Measurements from ENCODE around the gene APCDD1L.
"Not testable (repeated sequence)": the region's sequence is repeated elsewhere in the genome, so short reads cannot be mapped to it uniquely, and the experiment has no call there.

Gene APCDD1L

GRCh38 chr20:58545565-58546415, 30.6 kb upstream of the APCDD1L start:
- DNase-seq (ENCODE audit: low read depth), result no peak

GRCh38 chr20:58544891-58545290, 29.7 kb upstream of the APCDD1L start:
- DNase-seq (ENCODE audit: low read depth), result no peak

GRCh38 chr20:58544286-58544685, 29.1 kb upstream of the APCDD1L start:
- no peak for DNase-seq (ENCODE audit: low read depth)

- DNase-seq (ENCODE audit: low read depth), result no peak
Measured at GRCh38 chr20:58543274-58543673, 28.1 kb upstream of the APCDD1L start.

GRCh38 chr20:58542411-58543095, 27.4 kb upstream of the APCDD1L start:
- no peak for DNase-seq (ENCODE audit: low read depth)

- not testable (repeated sequence) for DNase-seq (ENCODE audit: low read depth)
Measured at GRCh38 chr20:58542034-58542410, 26.8 kb upstream of the APCDD1L start.

- DNase-seq (ENCODE audit: low read depth), result no peak
Measured at GRCh38 chr20:58538752-58539151, 23.6 kb upstream of the APCDD1L start.

- DNase-seq (ENCODE audit: low read depth), result no peak
Measured at GRCh38 chr20:58537831-58538230, 22.6 kb upstream of the APCDD1L start.

GRCh38 chr20:58536289-58536688, 21.1 kb upstream of the APCDD1L start:
- DNase-seq (ENCODE audit: low read depth), result no peak

- DNase-seq (ENCODE audit: low read depth), result no peak
Measured at GRCh38 chr20:58531657-58532056, 16.5 kb upstream of the APCDD1L start.

- DNase-seq (ENCODE audit: low read depth), result no peak
Measured at GRCh38 chr20:58531063-58531462, 15.9 kb upstream of the APCDD1L start.

- DNase-seq (ENCODE audit: low read depth), result no peak
Measured at GRCh38 chr20:58528412-58528811, 13.2 kb upstream of the APCDD1L start.

GRCh38 chr20:58526411-58526810, 11.2 kb upstream of the APCDD1L start:
- no peak for DNase-seq (ENCODE audit: low read depth)

GRCh38 chr20:58524814-58525213, 9.6 kb upstream of the APCDD1L start:
- no peak for DNase-seq (ENCODE audit: low read depth)

GRCh38 chr20:58523971-58524315, 8.7 kb upstream of the APCDD1L start:
- no peak for DNase-seq (ENCODE audit: low read depth)

- no peak for DNase-seq (ENCODE audit: low read depth)
Measured at GRCh38 chr20:58523072-58523970, 8.1 kb upstream of the APCDD1L start.

- no peak for DNase-seq (ENCODE audit: low read depth)
Measured at GRCh38 chr20:58522666-58523065, 7.5 kb upstream of the APCDD1L start.

- no peak for DNase-seq (ENCODE audit: low read depth)
Measured at GRCh38 chr20:58521763-58522162, 6.6 kb upstream of the APCDD1L start.

GRCh38 chr20:58519940-58520712, 4.9 kb upstream of the APCDD1L start:
- DNase-seq (ENCODE audit: low read depth), result no peak

- DNase-seq (ENCODE audit: low read depth), result no peak
Measured at GRCh38 chr20:58518896-58519593, 3.8 kb upstream of the APCDD1L start.

- DNase-seq (ENCODE audit: low read depth), result no peak
Measured at GRCh38 chr20:58518387-58518786, 3.2 kb upstream of the APCDD1L start.
